GM12891 (cell line): ENCODE measurements around the gene KRT3.

Source experiments
- DNase-seq: peaks from one replicate; pipeline ENCODE4 v3.0.0; 2011; ENCODE audit warnings: low spot score; ENCODE audit not compliant: insufficient read length
- FAIRE-seq: peaks from 2 replicates; lab custom pipeline; 2011; peaks lifted over from hg19 to GRCh38; lab: Jason Lieb, UNC
- PAX5 ChIP-seq: IDR thresholded peaks from 2 replicates; pipeline ENCODE4 v1.6.1; 2011; ENCODE audit warnings: low read length, moderate library complexity, mild to moderate bottlenecking; ENCODE audit not compliant: insufficient read depth, severe bottlenecking
- POLR2A ChIP-seq: IDR thresholded peaks from 2 replicates; pipeline ENCODE4 v1.6.1; 2011; ENCODE audit warnings: low read depth, low read length, control low read depth
- POLR2AphosphoS5 ChIP-seq: IDR thresholded peaks from 2 replicates; pipeline ENCODE4 v1.6.1; 2011; ENCODE audit warnings: low read depth, low read length, control low read depth
- POU2F2 ChIP-seq: IDR thresholded peaks from 2 replicates; pipeline ENCODE4 v1.6.1; 2011; ENCODE audit warnings: low read depth, mild to moderate bottlenecking, control low read depth, low read length, moderate library complexity
- SPI1 ChIP-seq: IDR thresholded peaks from 2 replicates; pipeline ENCODE4 v1.6.1; 2011; ENCODE audit warnings: low read depth, low read length, control low read depth
- TAF1 ChIP-seq: IDR thresholded peaks from 2 replicates; pipeline ENCODE4 v1.6.1; 2011; ENCODE audit warnings: low read depth, low read length, control low read depth

The KRT3 gene

GRCh38 chr12:52827499-52828090 lies 31.7 kb upstream of the KRT3 start:
- no peak for DNase-seq
- TF ChIP-seq POLR2A (no peak), POLR2AphosphoS5 (no peak), POU2F2 (no peak), PAX5 (no peak)
- no peak for FAIRE-seq

DNA sequence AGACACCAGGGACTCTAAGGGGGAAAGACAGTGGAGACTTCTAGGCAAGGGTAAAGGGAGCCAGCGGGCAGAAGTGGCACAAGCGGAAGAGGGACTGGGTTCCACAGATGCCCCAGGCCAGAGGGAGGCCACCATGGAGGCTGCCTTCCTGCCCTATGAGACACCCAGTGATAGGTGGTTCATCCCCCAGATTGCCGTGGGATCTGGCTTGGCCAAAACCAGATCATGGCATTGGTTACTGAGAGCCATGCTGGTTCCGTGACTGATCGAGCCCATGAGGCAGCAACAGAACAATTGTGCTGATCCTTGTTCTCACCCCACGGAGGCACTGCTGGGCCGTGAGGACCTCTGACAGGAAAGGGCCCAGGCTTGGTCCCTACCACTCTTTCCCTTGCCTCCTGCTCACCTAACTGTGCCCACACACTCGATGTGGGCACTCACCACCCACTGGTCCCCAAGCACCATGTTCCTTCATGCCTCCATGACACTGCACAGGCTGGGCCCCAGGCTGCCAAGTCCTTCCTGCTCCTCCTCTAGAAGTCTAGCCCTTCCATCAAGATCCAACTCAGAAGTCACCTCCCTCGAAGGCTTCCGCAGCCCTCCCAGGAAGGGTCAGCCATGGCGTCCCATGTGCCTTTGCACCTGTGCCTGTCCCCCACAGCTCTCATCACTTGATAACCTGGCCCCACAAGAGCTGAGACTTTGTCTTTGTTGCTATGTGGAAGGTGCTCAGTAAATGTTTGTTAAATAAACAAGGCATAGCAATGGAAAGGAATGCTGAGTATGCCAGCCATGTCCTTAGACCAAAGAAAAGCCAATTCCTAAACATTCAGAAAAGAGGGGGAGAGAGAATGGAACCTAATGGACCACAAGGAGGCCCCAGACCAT lies 30.9 kb upstream of the KRT3 start:
- TF ChIP-seq PAX5 (no peak), TAF1 (no peak), POLR2AphosphoS5 (no peak), SPI1 (no peak), POLR2A (no peak), POU2F2 (no peak)
- DNase-seq (no peak), FAIRE-seq (no peak)

- FAIRE-seq: no peak
Measured at GRCh38 chr12:52825961-52826360, 30.0 kb upstream of the KRT3 start.

GRCh38 chr12:52824741-52825410 lies 29.0 kb upstream of the KRT3 start:
- no peak for FAIRE-seq
- TF ChIP-seq TAF1: no peak
- DNase-seq: no peak

More at GRCh38 chr12:52825961-52826360, 30.0 kb upstream of the KRT3 start:
- DNase-seq: no peak
- TF ChIP-seq TAF1 (no peak), SPI1 (no peak), POLR2A (no peak), PAX5 (no peak), POU2F2 (no peak), POLR2AphosphoS5 (no peak)

- DNase-seq: no peak
- no peak for FAIRE-seq
- TF ChIP-seq POLR2AphosphoS5: no peak
- TF ChIP-seq PAX5: no peak
- no peak for TF ChIP-seq POLR2A
- no peak for TF ChIP-seq TAF1
- TF ChIP-seq SPI1: no peak
- no peak for TF ChIP-seq POU2F2
Measured at GRCh38 chr12:52823761-52824450, 28.0 kb upstream of the KRT3 start.

- FAIRE-seq: no peak
Measured at GRCh38 chr12:52822771-52823510, 27.0 kb upstream of the KRT3 start.

GRCh38 chr12:52821826-52822660 lies 26.1 kb upstream of the KRT3 start:
- FAIRE-seq (no peak), DNase-seq (no peak)
- TF ChIP-seq POU2F2: no peak
- no peak for TF ChIP-seq PAX5
- TF ChIP-seq POLR2A: no peak
- TF ChIP-seq TAF1: no peak
- no peak for TF ChIP-seq SPI1
- no peak for TF ChIP-seq POLR2AphosphoS5

More at GRCh38 chr12:52822771-52823510, 27.0 kb upstream of the KRT3 start:
- TF ChIP-seq POLR2A (no peak), PAX5 (no peak), SPI1 (no peak), POU2F2 (no peak), TAF1 (no peak), POLR2AphosphoS5 (no peak)
- DNase-seq: no peak

DNA sequence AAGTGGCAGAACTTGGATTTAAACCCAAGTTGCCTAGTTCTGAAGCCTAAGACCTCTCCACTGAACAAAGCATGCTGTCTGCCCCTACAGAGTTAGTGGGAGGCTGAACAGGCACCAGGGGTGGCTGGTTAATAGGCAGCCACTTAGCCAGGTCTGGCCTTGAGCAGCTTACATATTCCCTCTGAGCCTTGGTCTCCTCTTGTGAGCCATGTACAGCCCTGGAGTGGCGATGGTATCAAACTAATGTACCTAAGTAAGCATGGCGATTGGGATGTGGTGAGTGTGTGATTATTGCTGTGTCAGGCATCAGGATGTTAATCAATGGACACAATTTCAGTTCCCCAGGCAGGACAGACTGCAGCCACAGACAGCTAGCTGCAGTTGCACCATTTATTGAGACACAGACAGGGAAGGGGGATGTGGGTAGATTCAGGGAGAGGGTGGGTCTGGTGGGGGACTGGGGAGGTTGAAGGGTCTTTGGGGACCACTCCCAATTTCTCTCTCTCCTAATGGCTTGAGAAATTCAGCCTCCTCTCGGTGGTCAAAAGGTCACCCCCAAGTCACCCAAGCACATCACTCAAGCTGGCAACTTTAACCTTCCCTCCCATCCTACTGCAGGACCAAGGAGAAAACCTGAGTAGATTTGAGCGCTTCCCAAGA lies 25.3 kb upstream of the KRT3 start:
- TF ChIP-seq POLR2A (no peak), PAX5 (no peak), POLR2AphosphoS5 (no peak)
- no peak for FAIRE-seq
- no peak for DNase-seq
